ENCODE results near the gene LMF1. TPM values are rescaled to one million over a fixed set of nuclear protein-coding genes. Genes with fewer than 3 reads are reported as not detected.

Gene LMF1
- polyA plus RNA-seq (ENCODE audit: insufficient read length), result 18.7 TPM
- long read RNA-seq, donor 1, transcript LMF1-212 (10 exons, 1,603 nt), result major isoform, 5 of 7 reads
- long read RNA-seq, donor 1, partial matches to known transcripts, result 0 of 7 reads
- long read RNA-seq, donor 1, other reads (novel, unspliced or antisense), result 0 of 7 reads
- long read RNA-seq, donor 2, partial matches to known transcripts, result 0 of 3 reads
- long read RNA-seq, donor 2, other reads (novel, unspliced or antisense), result 0 of 3 reads
- long read RNA-seq, donor 3, partial matches to known transcripts, result 0 of 7 reads
- long read RNA-seq, donor 3, other reads (novel, unspliced or antisense), result 0 of 7 reads
- long read RNA-seq, donor 4, result 0 reads
- long read RNA-seq, donor 5, partial matches to known transcripts, result 0 of 1 reads
- long read RNA-seq, donor 5, other reads (novel, unspliced or antisense), result 0 of 1 reads
- long read RNA-seq, donor 6, partial matches to known transcripts, result 0 of 4 reads
- long read RNA-seq, donor 6, other reads (novel, unspliced or antisense), result 0 of 4 reads
- long read RNA-seq, donor 7, partial matches to known transcripts, result 0 of 6 reads
- long read RNA-seq, donor 7, other reads (novel, unspliced or antisense), result 0 of 6 reads
- long read RNA-seq, donor 8, partial matches to known transcripts, result 0 of 7 reads
- long read RNA-seq, donor 8, other reads (novel, unspliced or antisense), result 0 of 7 reads

DNA sequence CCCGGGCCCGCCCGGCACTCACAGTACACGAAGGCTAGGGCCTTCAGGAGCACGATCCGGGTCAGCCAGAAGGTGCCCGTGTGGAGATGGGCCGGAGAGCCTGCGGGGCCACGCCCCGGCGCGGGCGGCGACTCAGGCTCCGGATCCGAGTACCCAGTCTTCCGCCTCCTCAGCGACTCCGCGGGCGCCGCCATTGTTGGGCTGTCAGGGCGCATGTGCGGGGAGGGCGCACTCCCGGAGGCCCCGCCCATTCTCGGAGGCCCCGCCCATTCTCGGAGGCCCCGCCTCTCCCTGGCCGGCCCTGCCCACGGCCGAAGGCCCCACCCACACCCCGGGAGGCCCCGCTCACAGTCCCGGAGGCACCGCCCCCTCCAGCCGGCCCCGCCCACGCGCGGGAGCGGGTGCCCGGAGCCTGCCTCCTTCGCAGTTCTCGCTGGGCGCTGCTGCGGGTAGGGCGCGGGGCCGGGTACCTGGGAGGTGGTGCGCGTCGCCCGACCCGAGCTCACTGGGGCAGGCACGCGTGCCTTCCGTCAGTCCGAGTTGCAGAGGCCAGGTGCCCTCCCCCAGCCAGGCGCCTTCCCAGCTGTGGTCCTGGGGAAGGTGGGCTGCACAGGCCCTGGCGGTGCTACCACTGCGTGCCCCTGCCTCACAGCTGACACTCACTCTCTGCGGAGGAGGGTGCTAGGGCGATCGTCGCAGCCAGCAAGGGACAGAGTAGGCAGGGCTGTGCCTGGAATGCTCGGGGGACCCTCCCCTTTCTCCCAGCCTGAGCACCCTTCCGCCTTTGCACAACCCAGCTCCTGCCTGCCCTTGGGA, at the start of gene LMF1:
TSS of gene LMF1 (minus strand) at position 219 of the 816 bp plus-strand sequence. CDS start at position 215, 4 bp downstream.
- peak; percentile 83 for DNase-seq

DNA sequence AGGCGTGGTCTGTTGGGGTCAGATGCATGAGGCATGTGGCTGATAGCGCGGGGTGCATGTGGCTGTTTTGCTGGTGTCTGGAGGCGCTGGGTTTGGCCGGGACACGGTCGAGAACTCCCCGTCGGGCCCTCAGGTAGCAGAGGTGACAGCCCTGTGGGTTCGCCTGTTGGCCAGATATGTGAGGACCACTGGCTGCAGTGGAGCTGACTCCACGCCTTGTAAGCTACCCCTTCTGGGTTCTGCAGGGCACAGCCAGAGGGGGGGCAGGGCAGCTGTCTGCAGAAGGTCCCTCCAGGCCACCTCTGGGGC, 49.3 kb upstream of the LMF1 start:
- no peak for DNase-seq

DNA sequence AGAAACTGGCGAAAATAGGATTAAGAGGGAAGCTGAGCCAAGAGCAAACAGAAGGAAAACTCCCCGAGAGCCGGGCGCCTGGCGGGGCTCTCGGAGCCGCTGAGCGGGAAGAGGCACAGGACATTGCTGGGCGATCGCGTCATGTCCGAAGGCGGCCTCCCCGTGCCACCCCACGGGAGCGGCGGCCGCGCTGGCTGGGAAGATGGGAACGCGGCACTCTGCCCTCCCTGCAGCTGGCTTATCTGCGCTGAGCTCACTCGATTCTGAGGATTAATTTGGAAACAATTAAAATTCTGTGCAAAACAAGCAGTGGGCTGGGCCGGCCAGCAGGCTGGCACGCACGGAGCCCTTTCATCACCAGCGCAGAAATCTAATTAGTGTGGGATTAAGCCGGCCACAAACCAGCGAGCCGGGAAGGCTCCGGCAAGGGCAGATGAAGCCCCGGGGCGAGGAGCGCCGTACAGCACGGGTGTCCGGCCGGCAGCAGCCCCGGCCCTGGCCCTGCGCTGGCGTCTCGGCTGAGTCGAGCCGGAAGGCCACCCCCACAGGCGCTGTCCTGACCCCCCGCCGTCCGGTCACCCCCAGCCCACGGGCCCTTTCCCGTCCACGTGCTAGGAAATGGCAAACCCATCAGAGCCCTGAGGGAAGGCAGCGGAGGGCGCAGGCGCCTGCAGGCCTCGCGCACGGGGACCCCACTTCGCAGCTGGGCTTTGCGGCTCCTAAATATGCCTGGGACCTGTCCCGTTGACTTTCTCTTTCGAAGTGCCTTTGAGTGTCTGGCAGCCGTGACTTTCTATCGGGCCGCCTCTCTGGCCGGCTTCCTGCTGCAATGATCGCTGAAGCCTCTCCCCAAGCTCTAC, 48.7 kb upstream of the LMF1 start:
- DNase-seq, result no peak

DNA sequence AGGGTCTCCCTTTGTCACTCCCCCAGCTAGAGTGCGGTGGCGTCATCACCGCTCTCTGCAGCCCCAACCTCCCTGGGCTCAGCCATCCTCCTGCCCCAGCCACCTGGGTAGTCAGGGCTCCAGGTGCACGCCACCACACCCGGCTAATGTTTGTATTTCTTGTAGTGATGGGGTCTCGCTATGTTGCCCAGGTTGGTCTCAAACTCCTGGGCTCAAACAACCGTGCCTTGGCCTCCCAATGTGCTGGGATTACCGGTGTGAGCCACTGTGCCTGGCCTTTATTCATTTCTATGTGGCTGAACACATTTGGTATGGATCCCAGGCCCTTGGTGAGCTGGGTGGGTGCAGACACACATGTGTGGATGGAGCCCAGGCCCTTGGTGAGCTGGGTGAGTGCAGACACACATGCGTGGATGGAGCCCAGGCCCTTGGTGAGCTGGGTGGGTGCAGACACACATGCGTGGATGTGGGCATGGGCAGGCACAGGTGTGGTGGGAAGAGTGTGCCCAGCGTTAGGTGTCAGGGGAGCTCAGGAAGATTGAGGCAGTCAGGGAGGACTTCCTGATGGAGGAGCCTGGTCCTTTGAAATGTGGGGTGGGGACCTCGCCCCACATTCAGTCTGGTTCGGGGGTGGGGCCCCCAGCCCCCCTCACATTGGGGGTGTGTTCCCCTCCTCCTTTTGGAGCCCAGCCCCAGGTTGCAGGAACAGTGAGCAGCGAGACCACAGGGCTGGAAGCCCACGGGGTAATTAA, 47.8 kb upstream of the LMF1 start:
- DNase-seq, result no peak

DNA sequence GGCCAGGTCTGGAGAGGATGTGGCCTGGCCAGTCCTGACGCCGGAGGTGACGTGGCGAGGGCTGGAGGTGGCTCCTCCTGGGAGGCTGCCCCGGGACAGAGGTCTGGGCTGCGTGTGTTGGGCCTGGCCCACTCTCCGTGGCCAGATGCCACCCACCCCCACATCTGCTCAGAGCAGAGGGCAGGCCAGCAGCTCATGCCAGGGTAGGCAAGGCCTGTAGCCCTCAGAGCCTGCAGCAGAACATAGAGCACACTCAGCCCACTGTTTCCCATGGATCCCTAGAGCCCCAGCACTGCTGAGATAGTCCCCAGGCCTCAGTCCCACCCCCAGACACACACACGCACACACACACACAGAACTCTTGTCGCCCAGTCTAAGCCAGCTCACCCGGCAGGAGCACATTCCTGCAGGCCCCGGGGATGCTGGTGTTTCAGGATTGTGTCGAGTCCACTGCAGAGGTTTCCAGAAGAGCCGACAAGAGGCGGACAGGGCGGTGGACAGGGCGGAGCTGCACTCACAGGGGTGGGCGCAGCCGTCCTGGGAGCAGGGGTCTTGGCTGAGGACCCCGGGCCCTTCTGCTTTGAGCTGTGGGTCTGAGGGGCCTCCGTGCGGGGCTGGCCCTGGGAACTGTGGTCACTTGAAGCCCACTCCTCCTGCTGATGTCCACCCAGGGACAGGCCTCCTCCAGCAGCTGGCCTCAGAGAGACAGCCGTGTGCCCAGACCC, 44.1 kb upstream of the LMF1 start:
- DNase-seq, result no peak

DNA sequence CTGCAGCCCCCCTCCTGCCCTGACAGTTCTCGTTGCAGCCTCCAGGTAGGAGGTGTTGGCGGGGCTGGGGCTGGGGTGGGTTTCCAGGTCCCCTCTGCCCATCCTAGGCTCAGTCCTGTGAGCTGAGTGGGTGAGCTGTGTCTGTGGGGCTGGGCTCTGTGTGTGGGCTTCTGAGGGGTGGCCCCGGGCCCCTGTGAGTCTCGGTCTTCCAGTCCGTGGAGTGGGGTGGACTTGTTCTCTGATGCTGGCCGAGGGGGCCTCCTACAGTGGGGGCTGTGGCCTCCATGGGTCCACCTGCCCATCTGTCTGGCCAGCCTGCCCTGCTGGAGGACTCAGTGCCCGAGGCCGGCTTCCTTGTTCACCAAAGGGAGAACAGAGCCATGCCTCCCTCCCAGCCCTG, 43.4 kb upstream of the LMF1 start:
- no peak for DNase-seq

DNA sequence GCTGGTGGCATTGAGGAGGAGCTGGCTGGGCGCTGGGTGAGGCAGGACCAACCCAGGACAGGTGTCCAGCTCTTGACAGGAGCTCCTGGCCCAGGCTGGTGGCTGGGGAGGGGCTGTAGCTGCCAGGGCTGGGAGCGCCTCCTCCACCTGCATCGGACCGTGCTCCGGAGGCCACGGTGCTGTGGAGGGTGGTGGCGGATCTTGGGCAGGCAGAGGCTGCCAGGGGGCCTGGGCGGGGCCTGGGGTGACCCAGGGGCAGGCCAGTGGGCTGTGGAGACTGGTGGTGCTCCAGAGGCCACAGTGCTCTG, 42.8 kb upstream of the LMF1 start:
- DNase-seq, result no peak

DNA sequence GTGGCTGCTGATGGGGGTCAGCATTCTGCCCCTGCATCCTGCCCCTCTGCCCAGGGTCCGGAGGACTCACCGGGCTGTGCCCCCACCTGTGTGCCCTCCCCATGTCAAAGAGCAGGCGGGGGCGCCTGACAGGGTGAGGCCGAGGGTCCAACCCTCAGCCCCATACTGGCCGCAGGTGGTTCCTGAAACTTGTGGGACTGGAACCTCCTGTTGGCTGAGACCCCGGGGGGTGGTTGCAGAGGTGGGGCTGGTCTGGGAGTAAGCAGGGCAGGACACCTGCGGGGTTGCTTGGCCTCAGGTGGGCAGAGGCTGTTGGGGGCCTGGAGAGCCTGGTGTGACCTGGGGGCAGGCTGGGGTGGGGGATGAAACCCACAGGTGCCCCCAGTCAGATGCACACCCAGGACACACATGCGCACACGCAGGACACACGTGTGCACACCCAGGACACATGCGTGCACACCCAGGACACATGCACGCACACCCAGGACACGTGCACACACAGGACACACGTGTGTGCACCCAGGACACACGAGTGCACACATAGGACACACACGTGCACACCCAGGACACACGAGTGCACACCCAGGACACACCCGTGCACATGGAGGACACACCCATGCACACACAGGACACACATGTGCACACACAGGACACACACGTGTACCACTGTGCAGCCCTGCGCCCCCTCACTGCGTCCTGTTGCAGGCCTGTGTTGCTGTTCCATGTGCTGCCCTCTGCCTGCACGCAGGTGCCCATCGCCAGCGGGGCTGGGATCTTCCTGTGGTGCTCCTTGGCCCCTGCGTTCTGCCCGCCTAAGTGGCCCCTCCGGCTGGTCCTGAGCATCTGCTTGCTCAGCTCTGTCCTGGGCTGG, 42.2 kb upstream of the LMF1 start:
- no peak for DNase-seq

DNA sequence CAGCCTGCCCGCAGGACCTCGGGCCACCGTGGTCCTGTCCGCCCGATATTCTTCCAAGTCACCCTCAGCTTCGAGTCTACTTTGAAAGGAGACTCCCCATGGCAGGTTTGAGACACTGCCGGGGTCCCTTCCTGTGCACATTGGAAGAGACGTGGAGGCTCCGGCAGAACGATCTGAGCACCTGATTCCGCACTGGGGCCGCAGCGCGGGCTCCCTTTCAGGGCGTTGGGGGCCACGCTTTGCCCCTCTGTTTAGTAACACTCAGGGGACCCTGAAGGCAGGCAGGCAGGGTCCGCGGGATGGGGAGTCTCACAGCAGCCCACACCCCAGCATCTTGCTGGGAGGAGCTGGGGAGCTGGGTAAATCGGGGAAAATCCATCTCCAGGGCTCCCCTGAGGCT, 41.4 kb upstream of the LMF1 start:
- DNase-seq, result no peak

DNA sequence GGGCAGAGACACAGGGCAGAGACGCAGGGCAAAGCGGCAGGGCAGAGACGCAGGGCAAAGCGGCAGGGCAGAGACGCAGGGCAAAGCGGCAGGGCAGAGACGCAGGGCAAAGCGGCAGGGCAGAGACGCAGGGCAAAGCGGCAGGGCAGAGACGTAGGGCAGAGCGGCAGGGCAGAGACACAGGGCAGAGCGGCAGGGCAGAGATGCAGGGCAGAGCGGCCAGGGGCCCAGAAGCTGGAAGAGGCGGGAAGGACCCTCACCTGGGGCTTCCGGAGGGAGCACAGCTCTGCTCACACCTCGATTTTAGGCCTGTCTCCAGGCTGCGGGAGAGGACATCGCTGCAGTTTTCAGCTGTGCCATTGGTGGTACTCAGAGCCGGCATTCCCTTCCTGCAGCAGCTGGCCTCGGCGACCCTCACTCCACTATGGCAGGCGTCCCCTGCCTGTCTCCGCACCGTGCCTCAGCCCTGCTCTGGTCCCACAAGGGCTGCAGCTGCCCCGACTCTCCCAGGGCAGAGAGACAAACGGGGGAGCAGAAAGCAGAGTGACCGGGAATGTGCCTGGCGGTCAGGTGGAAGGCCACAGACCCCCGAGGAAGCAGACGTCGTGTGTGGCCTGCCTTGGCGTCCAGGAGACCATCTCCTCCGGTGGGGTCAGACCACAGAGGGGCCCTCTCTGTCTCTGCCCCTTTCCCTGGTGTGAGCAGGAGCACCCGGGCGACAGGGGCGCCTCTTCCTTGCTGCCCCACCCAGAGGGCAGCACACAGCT, 40.7 kb upstream of the LMF1 start:
- DNase-seq, result no peak

DNA sequence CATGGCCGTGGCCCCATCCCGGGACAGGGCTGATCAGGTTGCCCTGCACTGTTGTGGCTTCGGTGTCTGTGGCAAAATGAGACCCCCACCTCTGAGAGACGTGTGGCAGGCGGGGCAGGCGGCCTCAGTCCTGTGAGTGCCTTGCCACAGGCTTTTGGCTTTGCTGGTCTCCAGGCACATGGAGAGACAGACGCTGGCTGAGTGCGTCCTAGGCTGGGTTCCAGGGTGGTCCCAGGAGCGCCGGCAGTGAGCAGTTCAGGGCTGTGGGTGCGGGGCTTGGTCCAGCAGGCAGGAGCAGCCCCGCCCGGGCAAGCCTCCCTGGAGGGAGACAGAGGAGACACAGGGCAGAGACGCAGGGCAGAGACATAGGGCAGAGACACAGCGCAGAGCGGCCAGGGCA, 40.0 kb upstream of the LMF1 start:
- DNase-seq, result no peak

DNA sequence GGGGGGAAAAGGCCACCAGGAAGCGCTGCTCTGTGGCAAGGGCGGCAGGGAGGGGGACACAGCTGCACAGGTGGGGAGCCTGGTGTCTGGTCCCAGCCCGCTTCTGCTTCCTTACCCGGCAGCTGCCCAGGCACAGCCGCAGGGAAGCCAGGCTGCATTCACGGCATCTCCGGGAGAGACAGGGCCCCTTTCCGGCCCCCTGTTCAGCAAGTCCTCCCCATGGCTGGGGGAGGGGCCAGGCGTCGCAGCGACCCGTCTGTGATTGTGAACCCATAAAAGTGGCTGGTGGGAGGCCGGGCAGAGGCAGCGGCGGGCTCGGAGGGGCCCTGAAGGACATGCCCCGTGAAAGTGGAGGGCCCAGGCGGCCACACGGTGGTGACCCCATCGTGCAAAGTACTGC, 39.5 kb upstream of the LMF1 start:
- DNase-seq, result no peak

DNA sequence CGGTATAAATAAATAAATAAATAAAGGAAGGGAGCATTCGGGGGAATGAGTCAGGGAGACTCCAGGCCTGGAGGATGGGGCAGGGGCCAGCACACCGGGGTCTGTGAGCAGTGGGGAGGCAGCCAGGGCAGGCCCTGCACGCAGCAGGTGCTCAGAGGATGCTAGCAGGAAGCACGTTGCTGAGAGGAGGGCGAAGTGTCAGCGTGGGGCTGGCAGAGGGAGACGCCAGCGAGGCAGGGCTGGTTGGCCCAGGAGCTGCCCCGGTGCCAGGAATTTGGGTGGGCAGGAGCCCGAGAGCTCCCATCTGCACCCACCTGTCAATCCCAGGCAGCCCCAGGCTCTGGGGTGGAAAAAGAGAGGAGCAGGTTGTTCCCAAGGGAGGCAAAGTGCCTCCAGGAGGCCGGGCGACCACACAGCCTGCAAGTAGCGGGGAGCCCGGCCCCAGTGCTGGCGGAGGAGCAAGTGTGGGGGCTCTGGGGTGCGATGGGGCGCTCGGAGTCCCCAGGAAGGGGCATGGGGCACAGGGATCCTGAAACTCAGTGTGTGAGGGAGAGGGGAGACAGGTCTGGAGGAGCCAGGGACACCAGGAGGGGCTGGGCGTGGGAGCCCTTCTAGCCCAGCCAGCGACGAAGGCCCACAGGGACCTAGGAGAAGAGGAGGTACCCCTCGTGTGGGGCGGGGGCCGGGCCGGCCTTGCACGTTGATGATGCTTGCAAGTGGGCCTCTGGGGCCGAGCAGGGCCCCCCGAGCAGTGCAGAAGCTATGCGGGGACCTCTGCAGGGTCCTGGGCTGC, 38.8 kb upstream of the LMF1 start:
- no peak for DNase-seq

DNA sequence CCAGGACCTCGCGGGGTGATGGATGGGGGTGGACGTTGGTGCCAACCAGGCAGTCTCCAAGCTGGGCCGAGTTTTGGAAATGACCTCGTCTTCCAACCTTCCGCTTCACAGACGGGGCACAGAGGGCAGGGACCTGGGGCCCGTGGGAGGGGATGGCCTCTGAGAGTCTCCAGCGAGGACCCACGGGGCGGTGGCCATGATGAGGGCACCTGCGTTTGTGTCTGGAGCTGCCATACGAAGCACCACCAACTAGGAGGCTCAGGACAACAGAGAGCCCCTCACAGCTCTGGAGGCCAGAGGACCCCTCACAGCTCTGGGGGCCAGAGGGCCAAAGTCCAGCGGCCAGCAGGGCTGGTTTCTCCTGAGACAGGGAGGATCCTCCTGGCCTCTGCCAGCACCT, 37.3 kb upstream of the LMF1 start:
- DNase-seq, result no peak

DNA sequence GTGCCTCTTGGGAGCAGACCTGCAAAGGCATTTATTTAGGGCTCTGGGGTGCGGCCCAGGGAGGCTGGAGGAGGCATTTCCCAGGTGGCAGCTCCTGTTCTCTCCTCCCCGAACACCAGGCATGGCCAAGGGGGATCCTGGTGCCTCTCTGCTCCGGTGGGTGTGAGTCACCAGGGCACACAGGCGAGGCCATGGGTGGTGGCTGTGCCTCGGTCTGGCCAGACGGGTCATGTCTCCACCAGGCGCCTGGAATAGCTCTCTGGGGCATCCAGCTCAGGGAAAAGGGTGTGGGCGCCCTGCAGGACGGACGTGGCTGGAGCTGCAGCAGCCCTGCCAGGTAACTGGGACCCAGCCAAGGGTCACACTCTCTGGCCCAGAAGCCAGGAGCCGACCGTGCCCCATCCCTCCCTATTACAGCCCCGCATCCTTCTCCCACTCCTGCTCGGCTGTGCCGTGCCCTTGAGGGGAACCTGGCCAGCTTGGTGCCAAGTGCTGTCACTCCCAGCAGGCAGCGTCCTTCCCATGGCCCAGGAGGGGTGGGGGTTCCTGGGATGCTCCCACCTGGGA, 36.6 kb upstream of the LMF1 start:
- DNase-seq, result no peak

DNA sequence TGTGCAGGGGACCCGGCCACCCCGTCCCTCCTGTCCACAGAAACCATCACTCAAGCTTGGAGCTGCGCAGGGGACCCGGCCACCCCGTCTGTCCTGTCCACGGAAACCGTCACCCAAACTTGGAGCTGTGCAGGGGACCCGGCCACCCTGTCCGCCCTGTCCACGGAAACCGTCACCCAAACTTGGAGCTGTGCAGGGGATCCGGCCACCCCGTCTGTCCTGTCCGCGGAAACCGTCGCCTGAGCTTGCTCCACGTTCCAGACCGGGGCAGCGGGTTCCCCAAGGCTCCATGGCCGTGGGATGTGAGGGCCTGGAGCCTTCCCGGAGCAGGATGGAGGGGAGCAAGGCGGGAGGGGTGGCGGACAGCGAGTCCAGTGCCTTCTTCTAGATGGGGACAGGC, 36.0 kb upstream of the LMF1 start:
- DNase-seq, result no peak

DNA sequence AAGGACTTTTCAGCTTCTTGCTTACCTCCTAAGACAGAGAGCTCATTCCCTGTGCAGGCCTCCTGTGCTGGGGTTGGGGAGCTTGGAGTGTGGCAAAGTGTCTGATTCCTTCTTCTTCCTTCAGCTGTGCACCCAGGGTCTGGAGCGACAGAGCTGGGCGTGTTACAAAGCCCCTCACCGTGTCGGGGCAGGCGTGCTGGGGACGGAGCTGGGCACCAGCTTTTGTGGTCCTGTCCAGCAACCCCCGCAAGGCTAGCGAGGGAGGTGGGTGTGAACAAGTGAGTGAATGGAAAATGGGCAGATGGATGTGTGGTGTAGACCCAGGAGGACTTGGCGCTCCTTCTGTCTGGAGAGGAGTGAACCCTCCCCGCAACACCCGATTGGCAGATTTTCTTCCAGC, 34.5 kb upstream of the LMF1 start:
- DNase-seq, result no peak
